GM21423 (cell line): ENCODE data around the gene DCTN1.

Experiments
- ATAC-seq: cut with Tn5 transposase; IDR thresholded peaks from one replicate; pipeline ENCODE4 v1.9.1; 2021; ENCODE audit warnings: mild to moderate bottlenecking, moderate library complexity; ENCODE audit not compliant: unreplicated experiment

Gene DCTN1

DNA sequence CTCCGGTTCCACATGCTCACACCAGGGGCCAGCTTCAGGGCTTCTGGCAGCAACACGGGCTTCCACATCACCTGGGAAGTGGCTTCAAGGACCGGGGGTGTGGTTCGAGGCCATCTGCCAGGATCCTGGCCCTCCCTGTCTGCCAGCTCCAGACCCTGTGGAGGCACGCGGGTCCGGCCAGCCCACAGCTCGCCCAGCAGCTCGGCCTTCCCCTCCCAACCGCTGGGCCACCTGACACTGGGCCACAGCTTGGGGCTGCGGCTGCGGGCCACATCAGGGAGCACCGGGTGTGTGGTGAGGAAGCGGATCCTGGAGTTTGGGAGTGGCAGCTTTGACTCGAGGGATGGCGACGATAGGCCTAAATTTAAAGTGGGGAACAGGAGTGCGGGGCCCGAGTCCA is 34.3 kb upstream of the DCTN1 start:
- no peak for ATAC-seq

DNA sequence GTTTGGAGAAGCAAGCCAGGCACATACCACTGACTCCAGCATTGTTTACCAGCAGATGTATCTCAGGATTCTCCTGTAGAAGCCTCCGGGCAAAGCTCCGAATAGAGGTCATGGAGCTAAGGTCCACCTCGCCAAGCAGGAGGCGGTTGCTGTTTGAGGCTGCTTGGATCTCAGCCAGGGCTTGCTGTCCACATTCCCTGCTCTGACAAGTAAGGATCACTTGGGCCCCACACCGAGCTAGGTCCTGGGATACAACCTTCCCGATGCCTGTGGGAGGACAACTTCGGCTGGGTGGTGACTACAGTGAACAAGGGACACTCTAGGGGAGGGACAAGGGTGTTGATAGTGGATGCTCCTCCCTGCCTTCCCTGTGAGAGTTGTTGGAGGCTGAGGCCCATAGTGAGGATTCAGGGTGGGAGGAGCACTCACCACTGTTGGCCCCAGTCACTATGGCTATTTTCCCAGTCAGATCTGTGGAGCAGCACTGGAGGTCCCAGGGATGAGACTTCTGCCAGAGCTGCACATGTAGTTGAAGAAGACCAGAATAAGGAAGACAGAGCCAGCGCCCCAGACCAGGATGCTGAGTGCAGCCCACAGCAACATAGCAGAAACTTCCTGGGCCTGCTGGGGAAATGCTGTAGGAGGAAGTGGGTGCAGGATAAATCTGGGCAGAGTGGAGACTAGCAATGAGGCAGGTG is 33.0 kb upstream of the DCTN1 start:
- ATAC-seq = no peak

DNA sequence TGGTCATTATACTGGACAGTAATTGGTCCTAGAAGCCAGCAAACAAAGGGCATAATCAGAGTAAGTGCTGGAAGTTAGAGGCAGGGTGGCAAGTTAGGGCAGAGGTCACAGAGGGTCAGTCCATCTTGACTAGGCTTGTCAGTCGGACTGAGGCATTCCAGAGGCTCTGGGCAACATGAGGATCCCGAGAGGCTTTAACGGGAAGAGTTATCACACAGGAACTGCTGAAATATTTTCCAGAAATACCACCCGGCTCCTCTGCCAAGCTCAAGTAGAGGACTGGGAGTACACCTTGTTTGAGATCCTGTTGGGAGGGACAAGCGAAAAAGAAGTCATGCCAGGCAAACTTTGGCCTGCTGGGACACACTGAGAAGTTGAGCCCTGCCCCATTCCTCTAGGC is 27.6 kb upstream of the DCTN1 start:
- no peak for ATAC-seq

DNA sequence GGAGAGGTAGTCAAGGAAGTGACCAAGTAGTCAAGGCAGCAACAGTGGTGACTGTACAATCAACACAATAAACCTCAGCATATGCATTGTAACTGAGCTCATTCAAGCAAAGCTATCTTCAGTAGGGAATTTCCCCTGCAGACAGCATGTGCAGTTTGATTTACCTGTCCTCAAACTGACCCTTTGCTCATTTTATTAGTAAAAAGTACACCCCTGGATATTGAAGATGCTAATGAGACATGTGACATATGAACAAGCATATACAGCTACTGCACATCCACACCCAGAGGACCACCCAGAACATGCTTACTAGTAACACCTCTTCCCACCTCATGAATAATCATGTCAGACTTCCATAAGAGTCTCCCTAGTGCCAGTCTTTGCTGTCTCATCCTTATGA is 25.9 kb upstream of the DCTN1 start:
- ATAC-seq = peak; percentile 73

DNA sequence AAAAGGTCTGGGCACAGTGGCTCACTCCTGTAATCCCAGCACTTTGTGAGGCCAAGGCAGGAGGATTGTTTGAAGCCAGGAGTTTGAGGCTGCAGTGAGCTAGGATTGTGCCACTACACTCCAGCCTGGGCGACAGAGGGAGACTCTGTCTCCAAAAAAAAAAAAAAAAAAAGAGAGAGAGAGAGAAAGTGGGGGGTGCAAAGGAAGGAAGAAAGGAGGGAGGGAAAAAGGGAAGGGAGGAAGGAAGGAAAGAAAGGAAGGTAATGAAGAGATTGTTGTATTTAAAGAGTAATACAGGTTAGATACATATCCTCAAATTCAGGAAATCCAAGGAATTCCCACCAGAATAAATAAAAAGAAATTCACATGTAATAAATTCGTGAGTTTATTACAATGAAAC is 21.8 kb upstream of the DCTN1 start:
- no peak for ATAC-seq

DNA sequence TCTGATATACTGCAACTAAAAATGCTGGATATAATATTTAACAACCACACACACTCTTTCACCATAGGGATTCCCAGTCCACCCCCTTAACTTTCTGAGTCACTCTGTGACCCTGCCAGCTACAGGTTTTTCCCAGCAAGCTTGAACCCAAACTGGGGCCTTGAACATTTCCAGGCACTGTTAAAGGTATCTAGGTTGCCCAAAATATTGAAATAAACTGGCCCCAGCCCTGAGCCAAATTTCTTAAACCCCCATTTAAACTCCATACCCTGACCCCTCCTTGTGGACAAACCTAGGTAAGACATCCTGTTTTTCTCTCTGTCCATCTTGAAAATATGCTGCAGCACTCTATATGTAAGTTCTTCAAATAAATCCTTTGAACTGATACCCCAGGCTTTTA is 19.7 kb upstream of the DCTN1 start:
- no peak for ATAC-seq

DNA sequence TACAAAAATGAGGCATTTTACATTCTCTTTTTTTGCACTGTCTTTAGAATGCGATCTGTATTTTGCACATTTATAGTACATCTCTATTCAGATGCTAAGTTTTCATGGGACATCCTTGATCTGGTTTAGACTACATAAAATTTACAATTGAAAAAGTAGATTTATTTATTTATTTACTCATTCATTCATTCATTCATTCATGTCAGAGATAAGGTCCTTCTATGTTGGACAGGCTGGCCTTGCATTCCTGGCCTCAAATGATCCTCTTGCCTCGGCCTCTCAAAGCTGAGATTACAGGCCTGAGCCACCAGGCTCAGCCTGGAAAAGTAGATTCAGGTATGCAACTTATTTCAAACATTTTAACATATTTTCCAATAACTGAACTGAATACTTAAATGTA is 16.0 kb upstream of the DCTN1 start:
- ATAC-seq = no peak

DNA sequence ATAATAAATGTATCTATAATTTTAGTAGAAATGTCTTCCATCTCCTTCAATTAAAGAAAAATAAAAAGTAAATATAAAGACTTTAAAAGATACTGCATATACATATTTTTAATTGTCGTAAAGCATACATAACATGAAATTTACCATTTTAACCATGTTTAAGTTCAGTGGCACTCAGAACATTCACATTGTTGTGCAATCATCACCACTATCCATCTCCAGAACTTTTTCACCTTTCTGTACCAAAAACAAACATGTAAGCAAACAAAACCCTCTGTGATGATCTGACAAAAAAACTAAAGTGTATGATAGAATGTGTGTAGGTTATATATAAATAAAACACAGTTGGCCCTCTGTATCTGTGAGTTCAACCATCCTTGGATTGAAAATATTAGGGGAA is 13.4 kb upstream of the DCTN1 start:
- ATAC-seq = no peak

DNA sequence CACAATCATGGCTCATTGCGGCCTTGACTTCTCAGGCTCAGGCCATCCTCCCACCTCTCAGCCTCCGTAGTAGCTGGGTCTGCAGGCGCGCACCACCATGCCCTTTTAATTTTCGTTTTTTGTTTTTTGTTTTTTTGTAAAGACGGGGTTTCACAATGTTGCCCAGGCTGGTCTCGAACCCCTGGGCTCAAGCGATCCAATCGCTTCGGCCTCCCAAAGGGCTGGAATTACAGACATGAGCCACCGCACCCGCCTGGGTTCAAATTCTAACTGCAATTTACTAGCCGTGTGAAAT is 12.3 kb upstream of the DCTN1 start:
- ATAC-seq = no peak

DNA sequence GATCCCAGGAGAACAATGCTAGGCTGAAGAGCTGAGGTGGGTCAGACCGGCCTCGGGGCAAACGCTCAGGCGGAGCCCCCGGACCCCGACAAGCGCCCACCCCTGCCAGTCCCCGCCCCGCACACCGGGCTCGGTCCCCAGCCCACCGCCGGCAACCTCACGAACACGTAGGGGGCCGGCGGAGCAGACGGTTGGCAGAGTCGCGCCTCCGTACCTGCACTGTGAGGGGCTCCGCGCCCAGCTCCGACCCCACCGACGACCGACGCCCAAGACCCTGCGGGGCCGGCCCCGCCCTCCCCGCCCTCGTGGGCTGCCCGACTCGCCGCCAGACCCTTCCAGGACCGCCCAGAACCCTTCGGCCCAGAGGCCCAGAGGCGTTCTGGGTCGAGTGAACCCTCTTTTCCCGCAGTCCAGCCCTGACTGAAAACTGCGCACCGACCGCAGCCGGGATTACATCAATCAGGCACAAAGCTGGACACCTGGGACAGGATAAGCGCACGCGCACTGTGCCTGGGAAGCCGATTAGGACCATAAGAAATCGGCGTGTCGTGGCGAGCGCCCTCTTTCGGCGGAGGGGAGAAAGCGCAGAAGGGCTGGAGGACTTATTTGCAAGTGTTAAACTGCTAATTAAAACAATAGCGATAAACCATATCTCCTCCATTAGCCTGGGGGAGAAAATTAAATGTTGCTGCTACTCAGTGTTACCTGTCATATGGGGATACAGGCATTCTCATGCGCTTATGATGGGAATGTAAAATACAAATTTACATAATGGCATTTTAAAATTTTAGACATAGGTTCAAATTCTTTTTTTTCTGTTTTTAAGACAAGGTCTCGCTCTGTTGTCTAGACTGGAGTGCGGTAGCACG is 11.7 kb upstream of the DCTN1 start:
- ATAC-seq = peak; percentile 66

DNA sequence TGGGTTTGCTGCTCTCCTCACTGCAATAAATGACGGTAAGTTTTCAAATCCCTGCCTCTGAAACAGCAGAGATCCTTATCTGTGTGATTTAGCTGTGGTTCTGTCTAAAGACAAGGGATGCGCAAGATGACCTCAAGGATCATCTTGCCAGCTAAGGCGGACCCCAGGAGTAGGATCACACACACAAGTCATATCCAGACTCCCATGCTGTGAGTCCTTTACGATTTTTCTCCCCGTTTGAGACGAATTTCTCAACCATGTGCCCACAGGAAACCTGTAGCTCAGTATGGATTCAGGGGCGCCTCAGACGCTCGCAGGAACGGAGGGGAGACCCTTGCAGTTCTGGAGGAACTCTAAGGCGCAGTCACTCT is 11.1 kb upstream of the DCTN1 start:
- peak; percentile 13 for ATAC-seq

DNA sequence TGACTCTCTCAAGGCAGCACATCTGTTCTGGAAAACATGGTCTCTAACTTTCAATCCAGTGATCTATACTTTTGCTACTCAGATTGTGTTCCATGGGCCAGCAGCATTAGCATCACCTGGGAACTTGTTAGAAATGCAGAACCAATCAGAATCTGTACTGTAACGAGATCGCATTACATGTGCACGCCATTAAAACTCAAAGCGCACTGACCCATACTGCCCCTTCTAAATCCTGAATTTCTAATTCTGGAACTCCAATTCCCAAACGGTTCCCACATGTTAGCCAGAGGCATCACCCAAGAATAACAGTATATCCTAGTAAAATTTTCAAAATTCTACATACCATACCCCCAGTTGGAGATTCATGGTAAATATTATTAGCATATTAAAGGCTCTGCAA is 10.5 kb upstream of the DCTN1 start:
- no peak for ATAC-seq

DNA sequence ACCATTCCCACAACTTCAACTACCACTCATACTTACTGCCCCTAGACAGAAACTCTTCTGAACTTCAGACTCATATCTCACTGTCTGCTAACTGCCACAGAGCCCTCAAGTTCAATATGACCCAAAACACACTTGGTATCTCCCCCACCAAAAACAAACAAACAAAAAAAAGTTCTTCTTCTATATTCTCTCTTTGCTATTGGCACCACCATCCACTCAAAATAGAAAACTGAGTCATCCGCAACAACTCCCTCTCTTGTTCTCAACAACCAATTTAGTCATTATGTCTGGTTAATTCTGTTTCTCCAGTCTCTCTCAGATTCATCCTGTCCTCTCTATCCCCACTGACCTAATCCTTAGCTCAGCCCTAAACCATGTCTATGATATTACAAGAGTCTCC is 7.2 kb upstream of the DCTN1 start:
- ATAC-seq = no peak

DNA sequence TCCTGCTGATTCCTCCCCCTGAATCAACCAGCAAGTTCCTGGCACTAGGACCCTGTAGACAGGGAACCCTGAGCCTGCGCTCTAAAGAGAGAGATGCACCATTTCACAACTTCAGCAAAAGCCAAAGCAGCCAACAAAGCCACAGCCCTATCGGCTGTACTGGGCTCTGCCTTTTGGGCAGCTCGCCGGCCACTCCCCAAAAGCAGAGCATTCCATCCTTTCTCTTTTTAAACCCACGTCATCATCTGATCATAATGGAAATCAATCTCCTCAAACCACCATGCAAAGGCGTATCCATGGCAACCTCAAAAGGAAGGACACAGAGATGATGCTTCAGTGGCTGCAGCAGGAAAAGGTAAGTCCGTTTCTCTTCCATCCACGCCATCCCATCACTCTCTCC is 5.3 kb upstream of the DCTN1 start:
- no peak for ATAC-seq

DNA sequence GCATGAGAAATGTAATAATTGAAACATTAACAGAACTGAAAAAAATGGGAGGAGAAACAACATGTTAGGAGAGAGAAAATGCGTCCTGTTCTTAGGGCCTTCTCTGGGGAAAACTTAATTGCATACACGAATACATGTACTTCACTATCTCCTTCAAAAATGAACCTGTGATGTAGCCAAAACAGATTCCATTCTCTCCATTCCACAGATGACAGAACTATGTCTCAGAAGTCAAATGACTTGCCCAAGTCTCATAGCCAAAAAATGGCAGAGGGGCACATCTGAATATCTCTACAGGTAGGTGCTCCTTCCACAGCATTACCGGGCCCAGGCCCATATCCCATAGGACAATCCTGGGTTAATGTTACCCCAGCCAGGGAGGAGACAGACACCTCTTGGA is 3.9 kb upstream of the DCTN1 start:
- no peak for ATAC-seq

DNA sequence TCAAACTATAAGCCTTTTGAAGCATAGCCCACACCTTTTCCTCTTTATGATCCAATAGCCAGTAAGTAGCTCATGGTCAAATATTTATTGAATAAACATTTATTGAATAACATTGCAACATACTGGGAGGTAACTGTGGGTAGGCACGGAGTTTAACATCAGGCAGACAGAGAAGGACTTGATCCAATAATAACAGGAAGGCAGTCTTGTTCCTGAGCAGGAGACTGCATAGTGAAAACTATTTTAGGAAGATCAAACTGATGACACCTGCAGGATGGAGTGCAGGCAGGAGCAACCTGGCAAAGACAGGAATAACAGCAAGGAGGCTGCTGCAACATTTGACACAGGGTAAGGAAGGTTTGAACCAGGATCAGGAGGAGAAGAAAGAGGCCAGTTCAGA is 3.1 kb upstream of the DCTN1 start:
- no peak for ATAC-seq

DNA sequence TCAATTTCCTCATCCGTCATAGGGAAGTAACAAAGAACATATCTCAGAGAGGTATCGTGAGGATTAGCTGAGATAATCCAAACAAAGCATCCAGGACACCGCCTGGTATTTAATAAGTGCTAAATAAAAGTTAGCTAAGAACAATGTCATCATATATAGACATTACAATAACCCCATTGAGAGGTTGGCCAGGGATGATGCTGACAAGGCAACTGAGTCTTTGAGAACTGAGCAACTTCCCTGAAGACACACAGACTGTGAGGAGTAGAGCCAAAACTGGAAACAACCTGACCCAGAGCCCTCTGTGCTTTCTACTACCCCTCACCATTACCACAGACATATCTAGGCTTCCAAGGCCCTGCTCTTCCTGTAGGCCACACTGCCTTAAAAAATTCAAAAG is 1.6 kb upstream of the DCTN1 start:
- no peak for ATAC-seq

DNA sequence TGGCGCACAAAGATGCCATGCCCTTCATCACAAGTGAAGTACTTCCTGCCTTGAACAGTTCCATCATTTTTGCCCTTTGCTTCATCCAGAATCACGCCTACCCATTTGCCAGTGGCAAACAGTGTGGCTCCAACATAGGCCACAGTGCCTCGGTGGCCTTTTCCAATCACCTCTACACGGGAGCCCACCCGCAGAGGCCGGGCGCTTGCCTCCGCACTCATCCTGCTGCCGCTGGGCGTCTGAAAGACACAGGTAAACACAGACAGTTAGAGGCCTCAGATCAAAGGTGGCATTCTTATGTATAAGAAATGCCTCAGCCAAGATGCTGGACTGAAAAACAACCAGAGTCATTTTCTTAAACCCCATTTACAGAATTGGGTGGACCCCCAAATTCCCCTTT is 2.1 kb downstream of the DCTN1 start:
- no peak for ATAC-seq

DNA sequence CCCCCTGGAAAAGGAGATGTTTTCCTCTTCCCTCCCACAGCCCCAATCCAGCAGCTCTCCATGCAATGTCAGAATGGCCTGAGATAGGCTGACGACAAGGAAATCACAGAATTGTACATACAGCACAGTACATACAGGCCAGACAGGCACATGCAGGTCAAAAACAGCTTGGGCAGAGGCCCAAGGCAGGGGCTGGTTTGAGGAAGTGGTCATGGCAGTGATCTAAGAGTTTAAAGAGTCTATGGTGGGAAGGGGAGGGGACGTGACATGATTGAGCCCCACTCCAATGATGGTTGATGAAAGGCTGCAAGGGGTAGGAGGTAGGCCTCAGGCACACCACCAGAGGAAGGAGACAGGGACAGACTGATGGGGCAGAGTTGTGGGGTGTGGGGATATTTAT is 4.3 kb downstream of the DCTN1 start:
- no peak for ATAC-seq

DNA sequence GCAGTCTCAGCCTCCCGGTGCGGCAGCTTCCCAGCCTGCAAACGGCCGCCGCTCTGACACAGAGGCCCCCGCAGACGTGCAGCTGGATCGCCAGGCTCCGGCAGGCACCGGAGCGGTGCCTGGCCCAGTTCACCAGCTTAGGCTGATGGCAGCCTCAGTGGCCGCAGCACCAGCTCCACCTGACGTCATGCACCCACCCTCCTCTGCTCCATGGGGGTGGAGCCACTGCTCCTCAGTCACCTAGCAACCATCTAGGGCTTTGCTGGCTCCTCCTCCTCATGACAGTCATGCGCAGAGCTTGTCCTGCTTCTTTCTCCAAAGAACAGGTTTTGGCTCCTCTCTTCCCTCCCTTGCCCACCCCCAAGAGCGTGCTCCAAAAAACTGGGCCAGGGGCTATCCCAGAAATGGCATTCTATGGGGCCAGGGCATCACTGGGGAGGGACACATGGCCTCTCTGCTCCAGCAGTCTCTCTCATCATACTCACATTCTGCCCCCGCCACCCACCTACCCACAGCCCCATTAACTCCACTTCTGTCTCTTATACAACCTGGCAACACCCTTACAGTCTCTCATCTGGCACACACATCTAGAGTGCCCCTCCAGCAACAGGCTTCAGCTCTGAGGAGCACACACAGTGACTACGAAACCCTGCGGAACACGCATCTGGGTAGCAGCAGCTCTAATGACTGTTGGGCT is 5.5 kb downstream of the DCTN1 start:
- no peak for ATAC-seq

DNA sequence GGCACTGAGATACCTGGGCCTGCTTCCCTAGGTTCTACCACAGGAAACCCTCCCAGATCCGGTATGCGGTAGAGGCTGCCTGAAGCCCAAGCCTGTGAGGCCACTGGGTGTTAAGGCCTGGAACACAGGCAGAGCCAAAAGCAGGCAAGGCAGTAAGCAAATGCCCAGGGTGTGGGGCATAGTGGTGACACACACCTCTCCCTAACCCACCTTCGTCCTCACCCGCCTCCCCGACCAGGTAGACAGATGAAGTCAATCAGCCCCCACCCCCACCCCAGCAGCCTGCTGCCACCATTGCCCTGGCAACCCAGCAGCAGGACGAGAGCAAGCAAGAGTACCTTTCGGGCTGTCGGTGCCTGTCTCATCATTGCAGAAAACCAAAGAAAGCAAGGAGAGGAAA is 6.1 kb downstream of the DCTN1 start:
- ATAC-seq = no peak

DNA sequence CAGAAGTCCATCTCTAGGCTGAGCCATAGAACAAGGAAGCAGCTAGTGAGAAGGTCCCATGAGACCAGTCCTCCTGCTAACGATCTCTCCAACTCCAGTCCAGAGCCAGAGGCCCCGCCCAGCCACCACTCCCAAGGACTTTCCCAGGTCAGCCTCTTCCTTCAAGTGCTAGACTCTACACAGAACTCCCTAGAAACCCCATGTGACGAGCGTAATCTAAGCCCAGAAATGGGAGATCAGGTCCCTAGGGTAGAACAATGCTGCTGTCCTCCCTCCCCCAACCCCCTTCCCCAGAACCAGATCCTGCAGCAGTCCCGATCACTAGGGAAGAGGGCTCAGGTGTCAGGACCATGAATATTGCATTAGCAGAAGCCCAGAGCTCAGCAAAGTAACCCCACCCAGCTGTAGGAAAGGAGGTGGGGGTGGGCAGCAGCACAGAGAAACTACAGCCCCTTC is 6.9 kb downstream of the DCTN1 start:
- ATAC-seq = no peak
